Measurements from ENCODE around the gene UPP1. TPM values are rescaled to one million over a fixed set of nuclear protein-coding genes. Genes with fewer than 3 reads are reported as not detected.
"Not testable (repeated sequence)": the region's sequence is repeated elsewhere in the genome, so short reads cannot be mapped to it uniquely, and the experiment has no call there.

The UPP1 gene
- polyA plus RNA-seq, 3 donors, result 11.8 to 15.7 (median 14.2) TPM

DNA sequence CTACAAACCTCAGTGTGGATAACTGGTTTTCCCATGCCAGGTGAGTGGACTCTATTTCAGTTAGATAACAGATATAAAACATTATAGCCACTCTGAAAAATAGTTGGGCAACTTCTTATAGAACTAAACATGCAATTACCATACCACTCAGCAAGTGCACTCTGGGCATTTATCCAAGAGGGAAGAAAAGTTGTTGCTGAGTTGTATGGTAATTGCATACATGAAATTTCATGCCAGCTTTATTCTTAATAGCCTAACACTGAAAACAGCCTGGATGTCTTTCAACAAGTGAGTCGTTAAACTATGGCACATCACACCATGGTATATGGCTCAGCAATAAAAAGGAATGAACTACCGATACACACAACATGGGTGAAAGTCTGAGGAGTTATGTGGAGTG, 10.6 kb upstream of the UPP1 start:
- no peak for DNase-seq

DNA sequence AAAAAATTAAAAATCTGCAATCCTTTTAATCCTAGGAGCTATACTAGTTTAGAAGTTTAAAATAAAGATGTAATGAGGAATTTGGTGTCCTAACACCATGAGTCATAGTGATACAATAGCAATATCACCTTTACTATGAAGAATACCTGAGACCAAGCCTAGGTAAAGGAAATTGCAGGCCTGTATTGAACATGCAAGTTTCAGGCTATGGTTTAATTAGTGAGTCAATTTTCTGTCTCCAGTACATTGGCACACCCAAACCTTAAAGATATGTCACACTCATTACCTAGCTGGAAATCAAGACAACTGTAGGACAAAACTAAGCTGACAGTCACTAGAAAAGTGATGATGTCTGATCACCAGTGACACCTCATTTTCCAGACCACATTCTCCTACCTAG, 6.7 kb upstream of the UPP1 start:
- not testable (repeated sequence) for DNase-seq

DNA sequence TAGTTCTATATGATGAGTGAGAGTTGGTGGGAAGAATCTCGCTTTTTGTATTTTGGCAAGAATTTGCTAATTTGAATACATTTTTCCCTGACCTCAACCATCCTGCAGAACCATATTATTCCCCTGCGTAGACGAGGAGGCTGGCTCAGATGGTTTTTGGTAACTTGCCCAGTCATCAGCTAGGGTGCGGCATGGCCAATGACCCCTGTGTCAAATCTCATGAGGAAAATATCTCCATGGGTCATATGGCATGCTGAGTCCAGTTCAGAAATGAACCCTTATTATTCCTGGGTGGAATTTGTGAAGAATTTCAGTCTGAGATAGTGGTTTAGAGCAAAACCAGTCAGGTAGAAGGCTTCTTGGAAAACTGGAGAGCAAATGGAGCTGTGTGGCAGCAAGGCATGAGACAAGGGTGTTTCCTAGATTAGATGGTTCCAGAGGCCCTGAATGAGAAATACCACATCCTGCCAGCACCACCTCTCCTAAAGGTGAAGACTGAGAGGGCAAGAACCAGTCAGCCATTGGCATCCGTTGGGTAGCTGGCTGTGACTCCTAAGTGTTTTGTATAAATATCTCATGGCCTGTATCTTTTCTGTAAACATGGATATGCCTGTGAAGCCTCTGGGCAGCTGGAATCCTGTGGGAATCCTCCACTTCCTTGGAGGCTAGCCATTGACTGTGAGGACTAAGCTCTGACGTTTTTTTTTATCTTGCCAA, 5.8 kb upstream of the UPP1 start:
- no peak for DNase-seq

DNA sequence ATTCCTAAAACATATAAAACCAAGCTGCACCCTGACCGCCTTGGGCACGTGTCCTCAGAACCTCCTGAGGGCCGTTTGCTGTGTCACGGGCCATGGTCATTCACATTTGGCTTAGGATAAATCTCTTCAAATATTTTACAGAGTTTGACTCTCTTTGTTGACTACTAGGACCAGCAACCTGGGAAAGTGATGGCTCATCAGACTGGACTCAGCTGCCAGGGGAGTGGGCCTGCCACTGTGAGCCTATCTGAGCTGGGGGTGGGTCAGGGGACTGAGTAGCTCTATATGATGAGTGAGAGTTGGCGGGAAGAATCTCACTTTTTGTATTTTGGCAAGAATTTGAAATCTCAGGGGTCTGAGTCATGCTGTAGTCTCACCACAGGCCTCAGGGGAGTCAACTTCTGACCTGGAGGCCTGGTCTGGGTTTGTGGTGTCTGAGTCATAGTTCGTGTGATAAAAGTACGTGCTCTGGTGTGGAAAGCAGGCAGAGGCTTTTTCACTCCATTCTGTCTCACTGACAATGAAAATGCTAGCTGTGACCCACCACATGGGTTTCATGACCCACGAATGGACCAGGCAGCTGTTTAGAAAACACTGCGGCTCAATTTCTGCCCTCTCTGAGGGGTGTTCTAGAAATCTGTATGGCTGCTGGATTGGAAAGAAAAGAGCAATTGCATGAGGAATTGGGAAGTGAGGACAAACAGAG, 4.2 kb upstream of the UPP1 start:
- DNase-seq, result no peak

DNA sequence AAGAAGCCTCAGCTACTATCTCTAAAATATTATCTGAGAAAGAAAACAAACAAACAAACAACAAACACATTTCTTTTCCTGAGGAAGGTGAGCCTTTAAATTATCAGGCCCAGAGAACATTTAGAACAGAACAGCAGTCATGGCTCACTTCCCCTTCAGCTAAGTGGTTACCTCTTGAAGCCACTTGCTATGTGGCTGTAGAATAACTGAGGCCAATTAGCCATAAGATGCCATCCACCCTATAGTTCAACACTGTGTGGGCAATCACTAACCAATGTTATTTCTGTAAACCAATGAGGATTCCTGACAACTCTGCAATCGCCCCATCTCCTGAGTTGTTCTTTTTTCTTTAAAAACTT, 3.7 kb upstream of the UPP1 start:
- DNase-seq, result no peak

DNA sequence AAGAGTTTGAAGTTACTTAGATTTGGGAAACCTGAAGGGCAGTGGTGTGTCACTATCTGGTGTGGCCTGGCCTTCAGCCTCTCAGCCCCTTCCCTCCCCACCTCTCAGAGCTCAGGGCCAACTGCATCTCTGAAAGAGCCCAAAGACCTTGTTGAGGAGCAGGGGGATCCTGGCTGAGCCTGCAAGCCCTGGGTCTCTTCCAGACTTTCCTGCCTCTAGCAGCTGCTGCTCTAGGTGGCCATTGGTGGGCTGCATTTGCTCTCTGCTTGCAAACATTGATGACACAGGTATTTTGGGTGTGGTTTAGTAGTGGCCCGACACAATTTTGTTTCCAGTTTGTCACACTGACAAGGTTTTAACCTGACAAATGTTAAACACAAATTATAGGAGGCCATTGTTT, 3.1 kb upstream of the UPP1 start:
- DNase-seq, result no peak

DNA sequence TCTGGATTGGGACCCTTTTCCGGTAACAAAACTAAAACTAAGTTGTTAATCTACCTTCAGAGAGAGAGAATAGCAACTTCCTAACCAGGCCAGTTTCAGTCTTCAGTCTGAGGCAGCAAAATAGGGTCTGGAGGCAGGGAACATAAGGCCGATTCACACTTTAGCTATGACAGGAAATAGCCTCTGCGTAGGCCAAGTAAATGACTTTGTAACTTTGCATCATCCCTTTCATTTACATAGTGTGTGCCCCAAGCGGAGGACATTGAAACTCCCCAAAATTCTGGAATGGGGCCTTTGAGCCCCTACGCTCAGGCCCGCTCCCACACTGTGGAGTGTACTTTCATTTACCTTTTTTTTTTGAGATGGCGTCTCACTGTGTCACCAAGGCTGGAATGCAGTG, 1.7 kb upstream of the UPP1 start:
- DNase-seq, result no peak

DNA sequence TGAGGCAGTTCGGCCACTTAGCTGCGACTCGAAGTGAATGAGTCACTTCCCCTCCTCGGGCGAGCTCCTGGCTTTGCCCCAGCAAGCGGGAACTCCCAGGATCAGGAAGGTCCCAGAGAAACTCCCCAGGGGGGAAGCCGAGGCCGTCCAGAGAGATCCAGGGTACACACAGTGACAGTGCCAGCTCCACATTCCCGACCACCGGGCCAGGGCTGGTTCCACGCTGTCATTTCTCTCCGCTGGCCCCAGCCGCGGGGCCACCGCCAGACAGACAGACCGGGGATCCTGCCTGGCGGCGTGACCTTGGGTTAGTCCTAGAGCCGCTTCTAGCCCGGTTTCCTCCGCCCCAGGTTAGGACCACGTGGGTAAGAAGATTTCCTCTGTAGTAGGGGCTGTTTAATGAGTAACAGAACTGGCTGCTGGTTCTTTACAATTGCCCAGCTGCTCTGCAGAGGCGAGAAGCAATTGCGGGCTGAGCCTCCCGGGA, 463 bp upstream of the UPP1 start:
- DNase-seq, result peak; percentile 84

DNA sequence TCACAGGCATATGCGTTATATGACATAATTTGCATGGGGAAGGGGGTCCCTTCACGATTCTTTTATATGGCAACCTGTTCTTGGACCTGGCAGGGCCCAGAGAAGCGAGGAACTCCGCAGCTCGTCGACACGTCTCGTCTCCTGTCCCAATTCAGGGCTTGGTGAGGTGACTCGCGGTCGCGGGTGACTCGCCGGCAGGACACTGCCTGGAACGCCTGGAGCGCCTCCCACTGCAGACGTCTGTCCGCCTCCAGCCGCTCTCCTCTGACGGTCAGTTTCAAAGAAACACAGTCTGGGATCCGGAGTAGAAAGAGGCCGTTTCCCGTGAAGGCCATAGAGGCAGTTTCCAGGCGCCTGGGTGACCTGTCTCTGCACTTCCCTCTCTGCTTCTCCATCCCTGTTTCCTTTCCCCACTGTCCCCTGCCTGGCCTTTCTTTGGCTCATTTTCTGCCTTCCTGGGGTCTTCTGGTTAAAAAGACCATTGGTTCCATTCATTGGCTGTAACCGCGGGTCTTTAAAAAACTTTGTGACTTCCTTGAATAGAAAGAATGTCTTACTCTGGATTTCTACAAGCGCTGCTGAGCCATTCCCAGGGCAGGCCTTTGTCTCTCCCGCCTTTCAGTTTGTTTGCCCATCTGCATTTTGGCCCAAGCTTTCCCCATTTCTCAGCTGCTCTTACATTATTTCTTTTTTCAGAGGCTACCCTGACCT, 1.2 kb downstream of the UPP1 start:
- DNase-seq, result no peak

DNA sequence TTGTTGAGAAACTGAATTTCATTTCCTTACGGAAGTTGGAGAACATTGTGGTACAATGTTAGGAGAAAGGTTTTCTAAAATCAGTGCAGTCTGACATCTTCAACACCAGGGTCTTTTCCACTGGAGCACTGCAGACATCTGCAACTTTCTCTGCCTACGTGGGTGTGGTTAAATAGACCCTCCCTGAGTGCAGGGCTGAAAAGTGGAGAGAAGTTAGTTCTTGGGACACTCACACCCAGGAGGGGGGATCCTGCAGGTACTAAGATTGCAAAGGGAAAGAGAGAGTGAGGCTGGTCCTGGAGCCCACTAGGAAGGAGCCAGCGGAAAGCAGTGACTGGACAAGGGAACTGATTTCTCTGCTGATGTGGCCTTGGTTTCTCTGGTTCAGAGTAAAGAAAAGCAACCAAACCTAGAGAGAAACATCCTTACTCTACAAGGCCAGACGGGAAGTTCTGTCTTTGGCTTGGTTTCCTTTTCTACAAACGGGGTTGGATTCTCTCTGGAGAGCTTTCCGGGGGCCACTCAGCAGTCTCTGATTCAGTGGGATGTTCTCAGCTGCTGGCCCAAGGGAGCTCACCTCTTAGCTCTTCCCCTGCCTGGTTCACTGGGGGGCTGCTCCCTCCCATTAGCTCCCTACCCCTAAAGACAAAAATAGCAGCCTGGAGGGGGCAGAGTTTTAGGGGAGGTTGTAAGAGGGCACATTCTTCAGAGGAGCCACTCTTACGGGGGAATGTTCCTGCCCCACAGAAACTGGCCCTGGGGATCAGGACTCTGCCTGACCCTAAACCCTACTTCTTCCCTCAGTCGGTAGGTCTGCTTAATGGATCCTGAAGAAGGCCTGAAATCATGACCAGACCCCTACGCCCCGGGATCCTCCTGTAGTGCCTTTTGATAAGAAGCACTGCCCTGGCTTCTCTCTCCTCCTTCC, 2.7 kb downstream of the UPP1 start:
- DNase-seq, result no peak

DNA sequence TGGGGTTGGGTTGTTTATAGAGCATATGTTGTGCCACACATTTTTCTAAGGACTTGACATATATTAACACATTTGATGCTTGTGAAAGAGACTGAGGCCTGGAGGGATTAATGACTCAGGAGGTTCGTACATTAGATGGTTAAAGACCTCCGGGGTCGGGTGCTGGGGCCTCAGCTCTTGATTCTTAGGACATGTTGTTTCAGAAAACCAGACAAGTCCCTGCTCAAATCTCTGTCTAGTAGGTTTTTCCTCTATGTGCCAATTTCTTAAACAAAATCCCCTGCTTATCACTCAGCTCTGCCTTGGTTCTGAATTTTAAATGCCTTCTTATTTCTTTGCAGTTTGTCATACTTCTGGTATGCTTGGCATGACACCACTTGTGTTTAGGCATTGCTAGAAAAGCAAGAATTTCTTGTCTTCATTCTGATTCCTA, 5.8 kb downstream of the UPP1 start:
- no peak for DNase-seq

DNA sequence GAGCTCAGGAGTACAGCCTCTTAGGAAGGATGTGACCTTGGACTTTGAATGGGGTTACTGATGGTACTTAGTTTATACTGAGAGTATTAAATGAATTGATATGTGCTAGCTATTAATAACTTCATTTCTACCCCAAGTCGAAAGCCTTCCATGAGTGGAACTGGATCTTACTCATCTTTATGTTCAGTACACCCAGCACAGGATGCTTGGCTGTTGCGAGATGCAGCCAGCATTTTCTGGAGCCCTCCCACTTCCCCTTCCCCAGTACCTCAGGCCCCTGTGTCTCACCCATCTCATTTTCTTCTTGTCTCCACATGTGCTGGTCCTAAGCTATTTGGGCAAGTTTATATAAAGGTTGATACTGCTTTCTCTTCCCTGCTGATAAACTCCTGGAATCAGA, 7.2 kb downstream of the UPP1 start:
- DNase-seq, result no peak

DNA sequence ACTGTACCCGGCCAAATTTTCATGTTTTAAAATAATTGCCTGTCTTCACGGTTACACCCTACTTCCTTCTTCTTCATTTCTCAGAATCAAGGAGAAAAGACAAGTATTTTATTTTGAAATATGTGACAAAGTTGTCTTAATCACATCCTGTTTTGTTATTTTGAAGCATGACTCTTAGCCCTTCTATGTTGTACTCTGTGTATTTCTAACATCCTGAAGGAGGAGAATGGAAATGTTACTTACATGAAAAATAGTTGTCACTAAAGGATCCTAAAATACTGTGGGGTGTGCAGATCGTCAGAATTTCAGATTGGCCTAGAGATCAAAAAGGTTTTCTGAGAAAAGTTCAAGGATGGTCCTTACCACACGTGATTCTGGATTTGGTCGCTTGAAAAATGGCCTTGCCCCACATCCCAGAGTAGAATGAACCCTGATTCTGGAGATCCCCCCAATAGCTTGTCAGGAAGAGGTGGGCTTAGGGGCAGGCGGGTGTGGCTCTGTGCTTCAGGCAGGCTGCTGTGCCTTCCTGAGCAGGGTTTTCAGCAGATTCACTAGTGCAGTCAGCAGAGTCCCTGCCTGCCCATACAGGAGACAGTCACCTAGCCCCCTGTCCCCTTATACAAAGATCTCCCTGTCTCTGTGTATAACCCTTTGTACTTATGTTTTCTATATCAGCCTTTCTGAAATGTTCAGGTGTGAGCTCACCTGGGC, 8.6 kb downstream of the UPP1 start:
- DNase-seq, result no peak

DNA sequence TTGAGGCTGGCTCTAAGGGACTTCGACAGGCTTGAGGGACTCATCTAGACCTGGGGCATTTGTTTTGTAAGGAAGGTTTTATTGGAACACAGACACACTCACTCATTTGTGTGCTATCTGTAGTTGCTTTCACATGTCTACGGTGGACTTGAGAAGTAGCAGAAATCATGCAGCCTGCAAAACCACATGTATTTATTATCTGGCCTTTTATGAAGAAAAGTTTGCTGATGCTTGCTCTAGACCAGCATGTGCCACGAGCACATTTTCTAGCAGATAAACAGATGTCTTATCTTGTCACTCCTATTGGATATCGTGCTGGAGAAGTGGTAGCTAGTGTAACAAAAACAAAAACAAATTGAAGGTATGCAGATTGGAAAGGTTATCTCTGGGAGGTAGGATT, 9.8 kb downstream of the UPP1 start:
- no peak for DNase-seq

DNA sequence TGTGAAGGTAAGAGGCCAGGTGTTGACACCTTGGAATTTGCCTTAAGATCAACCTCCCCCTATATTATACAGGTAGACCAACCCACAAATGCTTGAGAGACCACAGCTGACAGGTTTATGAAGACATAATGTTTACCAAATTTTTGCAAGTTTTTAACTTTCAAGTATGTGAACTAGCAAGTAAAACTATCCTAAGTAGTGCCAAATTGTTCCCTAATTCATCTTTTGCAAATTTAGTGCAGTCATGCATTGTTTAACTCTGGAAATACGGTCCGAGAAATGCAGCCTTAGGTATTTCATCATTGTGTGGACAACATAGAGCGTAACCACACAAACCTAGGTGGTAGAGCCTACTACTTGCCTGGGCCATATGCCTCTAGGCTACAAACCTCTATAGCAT, 10.7 kb downstream of the UPP1 start:
- no peak for DNase-seq

DNA sequence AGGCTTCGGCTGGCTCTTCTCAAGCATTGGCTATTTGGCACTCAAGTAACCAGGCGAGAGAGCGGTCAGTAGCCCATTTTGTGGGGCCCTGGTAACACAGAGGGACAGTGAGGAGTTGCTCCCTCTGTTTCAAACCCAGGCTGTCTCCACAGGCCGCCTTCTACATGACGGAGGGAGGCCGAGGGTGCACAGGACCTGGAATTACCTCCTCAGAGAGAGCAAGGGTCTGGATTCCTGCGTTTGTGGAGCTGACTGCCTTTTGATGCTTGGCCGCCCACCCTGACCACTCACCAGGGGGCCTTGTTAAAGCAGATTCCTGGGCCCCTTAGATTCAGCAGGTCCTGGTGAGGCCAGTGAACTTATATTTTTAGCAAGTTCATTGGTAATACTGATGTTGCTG, 12.3 kb downstream of the UPP1 start:
- DNase-seq, result no peak

DNA sequence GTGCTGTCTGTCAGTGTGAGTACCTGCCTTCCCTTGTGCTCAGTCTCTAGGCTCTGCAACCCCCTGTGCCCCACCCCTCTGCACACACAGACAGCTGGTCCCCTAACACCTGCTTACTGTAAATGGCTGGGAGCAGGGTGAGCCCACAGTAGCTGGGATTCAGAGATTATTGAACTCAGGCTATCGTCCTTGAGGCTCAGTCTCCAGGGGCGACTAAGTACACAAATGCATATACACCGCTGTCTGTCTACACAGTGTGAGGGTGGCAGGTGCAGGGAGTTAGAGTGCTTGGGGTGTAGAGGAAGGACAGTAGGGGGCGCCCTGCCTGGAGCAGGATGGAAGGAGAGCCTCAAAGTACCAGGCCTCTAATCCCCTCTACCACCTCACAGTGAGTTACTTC, 12.9 kb downstream of the UPP1 start:
- DNase-seq, result no peak

DNA sequence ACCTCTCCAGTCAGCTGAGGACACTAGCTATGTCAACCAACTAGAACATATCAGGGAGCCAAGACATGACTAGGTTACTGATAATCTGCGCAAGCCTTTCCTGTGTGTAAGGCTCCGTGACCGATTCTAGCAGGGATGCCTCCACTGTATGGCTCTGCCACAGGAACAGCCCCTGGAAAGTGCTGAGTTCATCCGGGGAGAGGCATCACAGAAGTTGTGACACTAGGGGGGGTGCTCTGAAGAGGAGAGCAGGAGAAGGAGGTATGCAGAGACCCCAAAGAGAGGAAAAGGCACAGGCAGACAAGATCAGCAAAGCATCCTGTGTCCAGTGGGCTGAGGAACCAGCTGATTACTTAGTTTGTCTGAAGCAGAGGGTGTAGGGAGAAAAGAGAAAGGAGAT, 13.5 kb downstream of the UPP1 start:
- no peak for DNase-seq

DNA sequence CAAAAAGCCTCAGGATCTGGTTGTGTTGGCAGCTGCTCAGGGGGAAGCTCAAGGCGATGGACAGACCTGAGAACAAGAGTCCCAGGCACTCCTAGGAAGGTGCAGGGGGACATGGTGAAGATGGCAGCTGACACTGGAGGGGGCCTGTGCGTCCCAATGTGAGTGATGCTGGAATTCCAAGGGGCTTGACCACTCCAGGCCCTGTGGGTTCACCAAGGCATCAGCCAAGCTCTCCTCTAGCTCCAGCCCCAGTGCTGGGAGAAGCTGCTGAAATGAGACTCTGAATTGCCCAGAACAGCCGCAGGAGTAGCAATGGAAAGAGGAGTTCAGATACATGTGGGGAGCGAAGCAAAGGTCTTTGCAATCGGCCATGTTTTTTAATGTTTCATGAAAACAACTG, 16.0 kb downstream of the UPP1 start:
- no peak for DNase-seq

DNA sequence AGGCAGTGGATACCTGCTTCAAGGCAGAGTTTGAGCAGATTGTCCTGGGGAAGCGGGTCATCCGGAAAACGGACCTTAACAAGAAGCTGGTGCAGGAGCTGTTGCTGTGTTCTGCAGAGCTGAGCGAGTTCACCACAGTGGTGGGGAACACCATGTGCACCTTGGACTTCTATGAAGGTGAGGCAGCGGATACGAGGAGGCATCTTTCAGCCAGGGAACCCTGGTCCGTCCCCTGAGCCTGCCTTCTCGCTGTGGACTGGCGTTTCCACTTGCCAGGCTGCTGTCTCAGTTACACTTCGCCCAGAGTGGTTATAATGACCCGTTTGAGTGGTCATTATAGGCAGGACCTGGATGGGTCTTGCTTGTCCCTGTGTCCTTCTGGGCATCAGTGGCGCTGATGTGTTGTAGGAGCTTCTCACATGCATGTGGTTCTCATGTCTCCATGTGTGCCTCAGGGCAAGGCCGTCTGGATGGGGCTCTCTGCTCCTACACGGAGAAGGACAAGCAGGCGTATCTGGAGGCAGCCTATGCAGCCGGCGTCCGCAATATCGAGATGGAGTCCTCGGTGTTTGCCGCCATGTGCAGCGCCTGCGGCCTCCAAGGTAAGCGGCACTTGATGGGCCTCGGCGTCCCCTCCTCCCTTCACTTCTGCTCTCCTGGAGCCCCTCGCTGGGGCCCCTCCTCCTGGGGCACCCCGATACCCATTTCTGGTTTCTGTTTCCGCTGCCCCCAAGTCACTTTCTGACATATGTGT, 18.0 kb downstream of the UPP1 start:
- no peak for DNase-seq

All from renal pelvis (tissue), 4 donors.